Measurements from ENCODE around the gene SEPHS2. TPM values are rescaled to one million over a fixed set of nuclear protein-coding genes. Genes with fewer than 3 reads are reported as not detected.
"Not testable (repeated sequence)": the region's sequence is repeated elsewhere in the genome, so short reads cannot be mapped to it uniquely, and the experiment has no call there.

SEPHS2 gene
- total and polyA plus RNA-seq, 2 experiments from 2014 or later = 29.7 to 43.0 TPM

GRCh38 chr16:30464078-30464477 lies 18.4 kb upstream of the SEPHS2 start:
- no peak for TF ChIP-seq CREB1 (CRISPR knock-in tag; IDR thresholded peaks at IDR 0.05; ENCODE audit: low read depth)
- Mint-ChIP-seq H3K27ac (no peak overlapping the region), H3K36me3 (ENCODE audit: low read depth) (no peaks in the 10 kb centered on the region), H3K9me3 (no peaks in the 10 kb centered on the region; the same call in 2 of the 3 replicates), H3K4me3 (no peak overlapping the region), H3K4me1 (peaks cover 3% of the 10 kb centered on the region; the same call in 2 of the 3 replicates), H3K27me3 (ENCODE audit: insufficient read depth, low read depth, poor library complexity) (peaks cover 5% of the 10 kb centered on the region)
- no peaks in the 10 kb centered on the region for H3K27me3 ChIP-seq (ENCODE audit: insufficient read depth)
- no peak for DNase-seq (ENCODE audit: low spot score)
- no peak overlapping the region for H3K4me2 ChIP-seq
- no peaks in the 10 kb centered on the region for H3K79me2 ChIP-seq (replicated peaks; ENCODE audit: insufficient read depth)
- H3K9me2 ChIP-seq (ENCODE audit: insufficient read depth) = no peaks in the 10 kb centered on the region
- H2AFZ ChIP-seq = 0 out of 2 replicates have a peak overlapping the region, but pooled peaks have one; percentile 52
- H3K4me1 ChIP-seq (ENCODE audit: insufficient read depth) = no peaks in the 10 kb centered on the region
- no peak for ATAC-seq
- no peak overlapping the region for H3K27ac ChIP-seq (ENCODE audit: low read depth)
- H3K36me3 ChIP-seq (ENCODE audit: insufficient read depth) = no peaks in the 10 kb centered on the region
- no peak overlapping the region for H3K4me3 ChIP-seq
- H4K20me1 ChIP-seq (replicated peaks; ENCODE audit: insufficient read depth) = no peaks in the 10 kb centered on the region
- no peaks in the 10 kb centered on the region for H3F3A ChIP-seq (replicated peaks; ENCODE audit: low read depth)

DNA sequence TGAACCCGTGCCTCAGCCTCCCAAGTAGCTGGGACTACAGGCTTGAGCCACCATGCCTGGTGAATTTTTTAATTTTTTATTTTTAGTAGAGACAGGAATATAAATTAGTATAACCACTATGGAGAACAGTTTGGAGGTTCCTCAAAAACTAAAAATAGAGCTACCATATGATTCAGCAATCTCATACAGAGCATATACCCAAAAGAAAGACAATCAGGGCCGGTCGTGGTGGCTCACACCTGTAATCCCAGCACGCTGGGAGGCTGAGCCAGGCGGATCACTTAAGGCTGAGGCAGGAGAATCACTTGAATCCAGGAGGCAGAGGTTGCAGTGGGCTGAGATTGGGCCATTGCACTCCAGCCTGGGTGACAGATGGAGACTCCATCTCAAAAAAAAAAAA lies 15.8 kb upstream of the SEPHS2 start:
- H3K27ac ChIP-seq (ENCODE audit: low read depth); H3K9me2 ChIP-seq (ENCODE audit: insufficient read depth); H4K20me1 ChIP-seq (replicated peaks; ENCODE audit: insufficient read depth); H3K36me3 Mint-ChIP-seq (ENCODE audit: low read depth); H3K4me3 Mint-ChIP-seq; H3K4me1 Mint-ChIP-seq; H3K79me2 ChIP-seq (replicated peaks; ENCODE audit: insufficient read depth); H3K9me3 Mint-ChIP-seq; H3K4me2 ChIP-seq; H2AFZ ChIP-seq; H3K27me3 ChIP-seq (ENCODE audit: insufficient read depth); ATAC-seq; DNase-seq (ENCODE audit: low spot score); H3K27me3 Mint-ChIP-seq (ENCODE audit: insufficient read depth, low read depth, poor library complexity); H3K4me1 ChIP-seq (ENCODE audit: insufficient read depth); H3K4me3 ChIP-seq; H3F3A ChIP-seq (replicated peaks; ENCODE audit: low read depth); H3K27ac Mint-ChIP-seq; H3K36me3 ChIP-seq (ENCODE audit: insufficient read depth): not testable (repeated sequence)

- Histone ChIP-seq H3K4me1 (ENCODE audit: insufficient read depth) (no peaks in the 10 kb centered on the region), H4K20me1 (replicated peaks; ENCODE audit: insufficient read depth) (no peaks in the 10 kb centered on the region), H3K36me3 (ENCODE audit: insufficient read depth) (no peaks in the 10 kb centered on the region), H3K4me3 (no peak overlapping the region), H3K4me2 (no peak overlapping the region), H3K27ac (ENCODE audit: low read depth) (no peak overlapping the region), H3K79me2 (replicated peaks; ENCODE audit: insufficient read depth) (no peaks in the 10 kb centered on the region), H3K9me2 (ENCODE audit: insufficient read depth) (no peaks in the 10 kb centered on the region), H3K27me3 (ENCODE audit: insufficient read depth) (no peaks in the 10 kb centered on the region), H2AFZ (peak overlapping the region; percentile 69), H3F3A (replicated peaks; ENCODE audit: low read depth) (no peaks in the 10 kb centered on the region)
- Mint-ChIP-seq H3K27ac (no peak overlapping the region), H3K4me1 (no peaks in the 10 kb centered on the region), H3K4me3 (no peak overlapping the region), H3K36me3 (ENCODE audit: low read depth) (no peaks in the 10 kb centered on the region), H3K9me3 (no peaks in the 10 kb centered on the region; the same call in 2 of the 3 replicates), H3K27me3 (ENCODE audit: insufficient read depth, low read depth, poor library complexity) (peaks cover 7% of the 10 kb centered on the region)
- no peak for ATAC-seq
- no peak for TF ChIP-seq ZNF331 (CRISPR knock-in tag; IDR thresholded peaks at IDR 0.05; ENCODE audit: low read depth)
- no peak for TF ChIP-seq JUNB (IDR thresholded peaks at IDR 0.05; ENCODE audit: unreplicated experiment)
- no peak for DNase-seq (ENCODE audit: low spot score)
Observed at GRCh38 chr16:30459456-30459855, 13.8 kb upstream of the SEPHS2 start.

DNA sequence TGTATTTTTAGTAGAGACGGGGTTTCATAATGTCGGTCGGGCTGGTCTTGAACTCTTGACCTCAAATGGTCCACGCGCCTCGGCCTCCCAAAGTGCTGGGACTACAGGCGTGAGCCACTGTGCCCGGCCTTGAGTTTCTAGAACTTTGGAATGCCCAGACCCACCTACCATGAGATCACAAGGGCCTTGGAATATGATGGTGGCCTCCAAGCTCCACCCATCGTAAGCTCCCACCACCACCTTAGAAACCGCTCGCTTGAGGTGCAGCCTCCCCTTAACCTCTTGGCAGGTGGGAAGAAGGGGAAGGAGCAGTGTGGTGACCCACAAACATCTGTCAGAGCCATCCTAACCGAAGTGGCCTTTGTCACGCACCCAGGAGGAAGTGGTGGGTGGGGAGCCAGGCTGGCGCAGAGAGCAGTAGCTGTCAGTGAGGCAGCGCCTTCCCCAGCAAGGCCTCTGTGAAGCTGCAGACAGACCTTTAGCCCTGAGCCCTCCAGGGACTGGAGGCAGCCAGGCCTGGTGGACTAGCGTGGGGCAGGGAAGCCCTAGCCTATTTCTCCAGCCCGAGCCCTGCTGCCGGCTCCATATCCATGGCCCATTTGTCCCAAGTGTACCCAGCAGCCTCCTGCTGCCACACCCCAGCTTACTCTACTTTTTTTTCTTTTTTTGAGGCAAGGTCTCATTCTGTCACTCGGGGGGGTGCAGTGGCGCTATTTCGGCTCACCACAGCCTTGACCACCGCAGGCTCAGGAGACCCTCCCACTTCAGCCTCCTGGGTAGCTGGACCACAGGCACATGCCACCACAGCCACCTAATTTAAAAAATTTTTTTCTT lies 13.1 kb upstream of the SEPHS2 start:
- Histone ChIP-seq H4K20me1 (replicated peaks; ENCODE audit: insufficient read depth) (no peaks in the 10 kb centered on the region), H3K4me1 (ENCODE audit: insufficient read depth) (no peaks in the 10 kb centered on the region)
- TF ChIP-seq, protein P1, sequence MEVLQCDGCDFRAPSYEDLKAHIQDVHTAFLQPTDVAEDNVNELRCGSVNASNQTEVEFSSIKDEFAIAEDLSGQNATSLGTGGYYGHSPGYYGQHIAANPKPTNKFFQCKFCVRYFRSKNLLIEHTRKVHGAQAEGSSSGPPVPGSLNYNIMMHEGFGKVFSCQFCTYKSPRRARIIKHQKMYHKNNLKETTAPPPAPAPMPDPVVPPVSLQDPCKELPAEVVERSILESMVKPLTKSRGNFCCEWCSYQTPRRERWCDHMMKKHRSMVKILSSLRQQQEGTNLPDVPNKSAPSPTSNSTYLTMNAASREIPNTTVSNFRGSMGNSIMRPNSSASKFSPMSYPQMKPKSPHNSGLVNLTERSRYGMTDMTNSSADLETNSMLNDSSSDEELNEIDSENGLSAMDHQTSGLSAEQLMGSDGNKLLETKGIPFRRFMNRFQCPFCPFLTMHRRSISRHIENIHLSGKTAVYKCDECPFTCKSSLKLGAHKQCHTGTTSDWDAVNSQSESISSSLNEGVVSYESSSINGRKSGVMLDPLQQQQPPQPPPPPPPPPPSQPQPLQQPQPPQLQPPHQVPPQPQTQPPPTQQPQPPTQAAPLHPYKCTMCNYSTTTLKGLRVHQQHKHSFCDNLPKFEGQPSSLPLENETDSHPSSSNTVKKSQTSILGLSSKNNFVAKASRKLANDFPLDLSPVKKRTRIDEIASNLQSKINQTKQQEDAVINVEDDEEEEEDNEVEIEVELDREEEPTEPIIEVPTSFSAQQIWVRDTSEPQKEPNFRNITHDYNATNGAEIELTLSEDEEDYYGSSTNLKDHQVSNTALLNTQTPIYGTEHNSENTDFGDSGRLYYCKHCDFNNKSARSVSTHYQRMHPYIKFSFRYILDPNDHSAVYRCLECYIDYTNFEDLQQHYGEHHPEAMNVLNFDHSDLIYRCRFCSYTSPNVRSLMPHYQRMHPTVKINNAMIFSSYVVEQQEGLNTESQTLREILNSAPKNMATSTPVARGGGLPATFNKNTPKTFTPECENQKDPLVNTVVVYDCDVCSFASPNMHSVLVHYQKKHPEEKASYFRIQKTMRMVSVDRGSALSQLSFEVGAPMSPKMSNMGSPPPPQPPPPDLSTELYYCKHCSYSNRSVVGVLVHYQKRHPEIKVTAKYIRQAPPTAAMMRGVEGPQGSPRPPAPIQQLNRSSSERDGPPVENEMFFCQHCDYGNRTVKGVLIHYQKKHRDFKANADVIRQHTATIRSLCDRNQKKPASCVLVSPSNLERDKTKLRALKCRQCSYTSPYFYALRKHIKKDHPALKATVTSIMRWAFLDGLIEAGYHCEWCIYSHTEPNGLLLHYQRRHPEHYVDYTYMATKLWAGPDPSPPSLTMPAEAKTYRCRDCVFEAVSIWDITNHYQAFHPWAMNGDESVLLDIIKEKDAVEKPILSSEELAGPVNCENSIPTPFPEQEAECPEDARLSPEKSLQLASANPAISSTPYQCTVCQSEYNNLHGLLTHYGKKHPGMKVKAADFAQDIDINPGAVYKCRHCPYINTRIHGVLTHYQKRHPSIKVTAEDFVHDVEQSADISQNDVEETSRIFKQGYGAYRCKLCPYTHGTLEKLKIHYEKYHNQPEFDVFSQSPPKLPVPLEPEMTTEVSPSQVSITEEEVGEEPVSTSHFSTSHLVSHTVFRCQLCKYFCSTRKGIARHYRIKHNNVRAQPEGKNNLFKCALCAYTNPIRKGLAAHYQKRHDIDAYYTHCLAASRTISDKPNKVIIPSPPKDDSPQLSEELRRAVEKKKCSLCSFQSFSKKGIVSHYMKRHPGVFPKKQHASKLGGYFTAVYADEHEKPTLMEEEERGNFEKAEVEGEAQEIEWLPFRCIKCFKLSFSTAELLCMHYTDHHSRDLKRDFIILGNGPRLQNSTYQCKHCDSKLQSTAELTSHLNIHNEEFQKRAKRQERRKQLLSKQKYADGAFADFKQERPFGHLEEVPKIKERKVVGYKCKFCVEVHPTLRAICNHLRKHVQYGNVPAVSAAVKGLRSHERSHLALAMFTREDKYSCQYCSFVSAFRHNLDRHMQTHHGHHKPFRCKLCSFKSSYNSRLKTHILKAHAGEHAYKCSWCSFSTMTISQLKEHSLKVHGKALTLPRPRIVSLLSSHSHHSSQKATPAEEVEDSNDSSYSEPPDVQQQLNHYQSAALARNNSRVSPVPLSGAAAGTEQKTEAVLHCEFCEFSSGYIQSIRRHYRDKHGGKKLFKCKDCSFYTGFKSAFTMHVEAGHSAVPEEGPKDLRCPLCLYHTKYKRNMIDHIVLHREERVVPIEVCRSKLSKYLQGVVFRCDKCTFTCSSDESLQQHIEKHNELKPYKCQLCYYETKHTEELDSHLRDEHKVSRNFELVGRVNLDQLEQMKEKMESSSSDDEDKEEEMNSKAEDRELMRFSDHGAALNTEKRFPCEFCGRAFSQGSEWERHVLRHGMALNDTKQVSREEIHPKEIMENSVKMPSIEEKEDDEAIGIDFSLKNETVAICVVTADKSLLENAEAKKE (CRISPR knock-in tag; IDR thresholded peaks at IDR 0.05) = no peak
- no peak for TF ChIP-seq ZNF114 (CRISPR knock-in tag; IDR thresholded peaks at IDR 0.05)

More for the DNA sequence above, 13.1 kb upstream of the SEPHS2 start:
- Histone ChIP-seq H3K36me3 (ENCODE audit: insufficient read depth) (no peaks in the 10 kb centered on the region), H3K27ac (ENCODE audit: low read depth) (no peak overlapping the region), H3K79me2 (replicated peaks; ENCODE audit: insufficient read depth) (no peaks in the 10 kb centered on the region), H3K9me2 (ENCODE audit: insufficient read depth) (no peaks in the 10 kb centered on the region), H3K27me3 (ENCODE audit: insufficient read depth) (no peaks in the 10 kb centered on the region), H2AFZ (peak overlapping the region; percentile 69), H3F3A (replicated peaks; ENCODE audit: low read depth) (no peaks in the 10 kb centered on the region), H3K4me2 (no peak overlapping the region), H3K4me3 (no peak overlapping the region)
- Mint-ChIP-seq H3K27me3 (ENCODE audit: insufficient read depth, low read depth, poor library complexity) (peaks cover 10% of the 10 kb centered on the region), H3K36me3 (ENCODE audit: low read depth) (no peaks in the 10 kb centered on the region), H3K4me3 (no peak overlapping the region), H3K4me1 (0 out of 3 replicates have a peak, but pooled peaks cover 5% of the 10 kb centered on the region), H3K9me3 (no peaks in the 10 kb centered on the region; the same call in 2 of the 3 replicates), H3K27ac (no peak overlapping the region)
- peak; percentile 44; the same call in 2 of the 3 replicates for ATAC-seq
- no peak for DNase-seq (ENCODE audit: low spot score)
